CD4-positive, alpha-beta T cell treated with Interleukin-12 subunit alpha and Interleukin-12 subunit beta, for 1 hour (primary cell): ENCODE measurements around the gene CHCT1.
"Not testable (repeated sequence)": the region's sequence is repeated elsewhere in the genome, so short reads cannot be mapped to it uniquely, and the experiment has no call there.

Experiments used
- DNase-seq: peaks from one replicate; pipeline ENCODE4 v3.0.0-alpha.2; 2020

CHCT1 gene

DNA sequence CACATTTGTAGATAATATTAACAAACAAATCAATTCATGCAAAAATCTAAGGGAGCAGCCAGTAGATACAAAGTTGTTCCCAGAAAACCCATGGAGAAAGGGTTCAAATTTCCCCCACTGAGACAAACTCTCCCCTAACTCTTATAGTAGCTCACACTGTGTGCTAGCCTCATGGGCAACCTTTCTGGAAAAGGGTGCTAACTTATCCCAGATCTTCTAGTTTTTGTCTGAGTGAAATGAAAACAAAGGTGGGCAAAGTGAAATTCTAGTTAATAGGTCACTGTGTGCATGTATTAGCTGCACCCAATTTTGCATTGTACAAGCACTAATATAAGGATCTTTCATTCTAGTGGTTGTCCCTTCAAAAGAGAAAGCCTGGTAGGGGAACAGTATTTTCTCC, 20.5 kb upstream of the CHCT1 start:
- DNase-seq, result no peak

DNA sequence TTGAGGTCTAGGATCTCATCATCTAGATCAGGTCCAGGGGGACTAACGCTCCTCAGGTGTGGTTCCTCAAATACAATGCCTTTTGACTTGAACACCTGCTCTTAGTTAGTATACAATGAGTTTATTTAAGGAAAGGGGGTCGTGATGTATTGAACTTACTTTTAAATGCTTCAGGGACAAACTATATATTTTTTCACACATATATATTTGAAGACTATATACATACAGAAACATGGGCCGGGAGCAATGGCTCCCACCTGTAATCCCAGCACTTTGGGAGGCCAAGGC, 18.8 kb upstream of the CHCT1 start:
- DNase-seq, result no peak

DNA sequence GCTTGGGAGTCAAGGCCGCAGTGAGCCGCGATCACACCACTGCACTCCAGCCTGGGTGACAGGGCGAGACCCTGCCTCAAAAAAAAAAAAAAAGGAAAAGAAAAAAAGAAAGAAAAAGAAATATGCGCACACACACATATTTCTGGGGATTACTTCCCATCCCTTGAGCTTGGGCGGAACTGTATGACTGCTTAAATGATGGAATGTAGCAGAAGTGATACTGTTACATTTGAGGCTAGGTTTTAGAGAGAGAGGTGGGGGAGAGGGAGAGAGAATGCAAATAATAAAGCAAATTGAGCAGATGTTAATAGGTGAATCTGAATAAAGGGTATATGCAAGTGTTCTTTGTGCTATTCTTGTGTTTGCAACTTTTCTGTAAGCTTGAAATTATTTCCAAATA, 18.3 kb upstream of the CHCT1 start:
- DNase-seq, result no peak

GRCh38 chr17:60406887-60407286, 15.4 kb upstream of the CHCT1 start:
- DNase-seq, result no peak

- no peak for DNase-seq
These were observed 12.3 kb upstream of the CHCT1 start for GRCh38 chr17:60410001-60410400.

DNA sequence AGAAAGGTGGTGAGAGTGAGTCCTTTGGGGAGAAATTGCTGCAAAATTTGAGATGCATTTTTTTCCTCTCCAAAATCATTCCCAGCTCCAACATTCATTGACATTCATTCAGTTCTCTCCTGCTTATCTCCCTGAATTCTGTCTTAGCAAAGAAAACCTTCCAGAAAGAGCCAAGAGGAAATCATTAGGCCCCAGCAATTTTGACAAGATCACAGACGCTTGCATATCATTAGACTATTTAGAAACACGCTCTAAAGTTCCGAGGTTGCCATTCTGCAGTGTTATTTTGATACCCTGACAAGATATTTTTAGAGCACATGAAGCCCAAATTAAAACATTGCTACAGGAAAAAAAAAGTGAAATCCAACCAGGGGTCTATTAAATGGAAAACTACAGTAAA, 9.6 kb upstream of the CHCT1 start:
- no peak for DNase-seq

DNA sequence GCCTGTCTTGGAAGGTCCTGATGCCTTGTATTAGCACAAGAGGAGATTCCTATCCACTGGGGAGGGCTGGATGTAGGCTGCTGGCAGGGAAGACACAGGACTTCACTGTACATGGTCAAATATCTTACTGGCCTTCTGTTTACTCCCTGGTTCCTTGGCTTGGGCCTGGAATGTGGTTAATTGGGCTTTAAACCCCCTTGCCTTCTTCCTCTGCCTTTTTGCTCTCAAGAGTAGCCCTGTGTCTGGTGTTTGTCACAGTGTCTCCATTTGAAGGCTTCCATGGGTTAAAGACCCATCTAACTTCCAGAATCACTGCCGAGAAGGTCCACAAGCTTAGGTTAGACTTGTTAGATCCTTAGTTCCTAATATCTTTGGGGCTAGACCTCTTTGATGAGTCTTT, 7.1 kb upstream of the CHCT1 start:
- no peak for DNase-seq

GRCh38 chr17:60416368-60416925, 5.8 kb upstream of the CHCT1 start:
- DNase-seq, result no peak

DNA sequence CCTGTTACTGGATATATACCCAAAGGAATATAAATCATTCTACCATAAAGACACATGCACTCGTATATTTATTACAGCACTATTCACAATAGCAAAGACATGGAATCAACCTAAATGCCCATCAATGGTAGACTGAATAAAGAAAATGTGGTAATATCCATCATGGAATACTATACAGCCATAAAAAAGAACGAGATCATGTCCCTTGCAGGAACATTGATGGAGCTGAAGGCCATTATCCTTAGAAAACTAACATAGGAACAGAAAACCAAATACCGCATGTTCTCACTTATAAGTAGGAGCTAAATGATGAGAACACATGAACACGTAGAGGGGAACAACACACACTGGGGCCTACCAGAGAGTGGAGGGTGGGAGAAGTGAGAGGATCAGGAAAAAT, 3.3 kb upstream of the CHCT1 start:
- DNase-seq, result not testable (repeated sequence)

GRCh38 chr17:60419875-60420274, 2.4 kb upstream of the CHCT1 start:
- DNase-seq, result not testable (repeated sequence)

- peak; percentile 74 for DNase-seq
These were observed 772 bp upstream of the CHCT1 start for GRCh38 chr17:60421273-60422161.

- no peak for DNase-seq
These were observed 1.6 kb downstream of the CHCT1 start for GRCh38 chr17:60423865-60424264.

- DNase-seq, result no peak
These were observed 3.3 kb downstream of the CHCT1 start for GRCh38 chr17:60425626-60426025.

DNA sequence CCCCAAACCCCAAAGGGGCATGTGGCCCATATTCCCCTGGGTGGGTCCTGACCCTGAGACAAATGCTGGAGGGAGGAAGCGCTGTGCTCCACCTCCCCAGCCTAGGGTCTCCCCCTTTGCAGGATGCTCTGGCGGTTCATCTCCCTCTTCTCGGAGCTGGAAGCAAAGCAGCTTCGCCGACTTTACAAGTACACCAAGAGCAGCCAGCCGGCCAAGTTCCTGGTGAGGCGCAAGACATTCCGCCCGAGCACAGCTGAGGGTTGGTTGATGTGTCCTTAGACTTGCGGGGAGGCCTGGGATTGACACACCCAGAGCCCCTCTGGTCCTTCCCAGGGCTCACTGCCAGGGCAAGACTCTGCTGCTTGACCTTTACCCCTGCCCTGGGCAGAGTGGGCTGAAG, 4.3 kb downstream of the CHCT1 start:
- DNase-seq, result no peak

- DNase-seq, result not testable (repeated sequence)
These were observed 6.2 kb downstream of the CHCT1 start for GRCh38 chr17:60428491-60428890.

DNA sequence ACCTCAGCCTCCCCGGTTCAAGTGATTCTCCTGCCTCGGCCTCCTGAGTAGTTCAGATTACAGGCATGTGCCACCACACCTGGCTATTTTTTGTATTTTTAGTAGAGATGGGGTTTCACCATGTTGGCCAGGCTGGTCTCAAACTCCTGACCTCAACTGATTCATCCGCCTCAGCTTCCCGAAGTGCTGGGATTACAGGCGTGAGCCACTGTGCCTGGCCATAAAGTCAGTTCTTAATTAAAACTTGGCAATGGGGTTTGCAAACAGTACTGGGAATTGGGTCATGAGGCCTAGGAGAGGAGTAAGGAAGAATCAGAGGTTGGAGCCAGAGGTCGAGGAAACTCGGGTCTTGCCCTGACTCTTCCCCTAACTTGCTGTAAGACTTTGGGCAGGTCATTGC, 8.3 kb downstream of the CHCT1 start:
- DNase-seq, result not testable (repeated sequence)

GRCh38 chr17:60433021-60433997, 11.0 kb downstream of the CHCT1 start:
- not testable (repeated sequence) for DNase-seq

DNA sequence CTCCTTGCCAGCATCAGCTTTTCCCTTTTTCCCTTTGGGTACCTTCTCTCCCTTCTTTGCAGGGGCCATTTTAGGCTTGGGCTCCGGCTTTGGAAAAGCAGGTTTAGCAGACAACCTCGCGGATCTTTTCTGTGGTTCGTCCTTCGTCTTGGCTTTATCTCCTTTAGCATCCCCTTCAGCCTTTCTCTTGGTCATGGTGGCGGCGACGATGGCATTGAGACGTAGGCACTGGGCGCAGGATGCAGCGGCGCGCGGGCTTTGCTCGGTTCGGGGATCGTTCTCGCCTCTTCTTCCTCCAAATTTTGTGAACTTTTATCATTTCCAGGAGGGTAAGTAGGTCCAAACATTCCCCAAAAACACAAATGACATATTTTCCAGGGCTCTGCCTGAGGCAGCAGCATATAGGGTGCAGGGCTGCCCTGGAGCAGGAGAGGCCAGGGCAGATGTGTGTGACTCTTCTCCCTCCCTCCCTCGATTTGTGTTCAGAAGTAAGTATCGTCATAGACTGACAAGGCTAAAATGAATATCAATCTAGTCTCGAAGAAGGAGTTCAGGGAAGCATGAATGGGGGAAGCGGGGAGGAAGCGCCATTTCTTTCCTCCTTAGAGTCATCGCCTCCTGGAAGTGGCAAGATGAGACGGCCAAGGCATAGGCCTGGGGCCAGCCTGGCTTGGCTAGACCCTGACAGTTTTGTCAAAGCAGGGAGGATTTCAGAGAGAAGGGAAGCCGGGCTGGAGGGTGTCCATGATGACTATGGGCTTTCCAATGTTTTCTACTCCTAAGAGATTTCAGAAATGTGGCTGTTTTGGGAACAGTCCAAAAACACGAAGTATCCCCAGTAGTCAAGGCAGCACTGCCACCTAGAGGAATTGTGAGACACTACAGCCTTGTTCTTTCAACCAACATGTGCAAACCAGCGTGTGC, 13.2 kb downstream of the CHCT1 start:
- peak; percentile 70 for DNase-seq

DNA sequence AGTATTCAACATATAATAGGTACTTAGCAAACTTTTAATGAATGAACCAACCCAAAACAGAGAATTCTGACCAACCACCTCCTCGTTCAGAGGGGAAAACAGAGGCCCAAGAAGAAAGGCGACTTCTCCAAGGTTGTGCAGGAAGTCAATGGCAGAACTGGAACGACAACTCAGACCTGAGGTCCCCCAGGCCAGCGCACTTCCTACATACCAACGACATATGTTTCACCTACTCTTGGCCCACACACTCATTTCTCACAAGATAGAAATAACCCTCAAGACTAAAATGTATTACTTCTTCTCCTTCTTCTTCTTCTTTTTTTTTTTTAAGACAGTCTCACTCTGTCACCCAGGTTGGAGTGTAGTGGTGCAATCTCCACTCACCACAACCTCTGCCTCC, 14.4 kb downstream of the CHCT1 start:
- DNase-seq, result no peak

DNA sequence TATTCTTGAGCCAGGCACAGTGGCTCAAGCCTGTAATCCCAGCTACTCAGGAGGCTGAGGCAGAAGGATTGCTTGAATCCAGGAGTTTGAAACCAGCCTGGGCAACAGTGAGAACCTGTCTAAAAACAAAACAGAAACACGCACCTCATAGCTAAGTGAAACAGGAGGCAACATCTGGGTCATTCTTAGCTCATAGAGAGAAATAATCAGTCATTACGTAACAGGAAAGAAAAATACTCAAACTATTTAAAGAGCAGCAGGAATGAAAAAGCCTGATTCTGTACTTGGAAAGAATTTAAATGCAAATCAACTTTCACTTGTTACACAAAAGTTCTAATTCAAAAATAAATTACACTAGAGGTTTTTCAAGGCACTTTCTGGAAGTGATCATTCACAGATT, 17.2 kb downstream of the CHCT1 start:
- no peak for DNase-seq

DNA sequence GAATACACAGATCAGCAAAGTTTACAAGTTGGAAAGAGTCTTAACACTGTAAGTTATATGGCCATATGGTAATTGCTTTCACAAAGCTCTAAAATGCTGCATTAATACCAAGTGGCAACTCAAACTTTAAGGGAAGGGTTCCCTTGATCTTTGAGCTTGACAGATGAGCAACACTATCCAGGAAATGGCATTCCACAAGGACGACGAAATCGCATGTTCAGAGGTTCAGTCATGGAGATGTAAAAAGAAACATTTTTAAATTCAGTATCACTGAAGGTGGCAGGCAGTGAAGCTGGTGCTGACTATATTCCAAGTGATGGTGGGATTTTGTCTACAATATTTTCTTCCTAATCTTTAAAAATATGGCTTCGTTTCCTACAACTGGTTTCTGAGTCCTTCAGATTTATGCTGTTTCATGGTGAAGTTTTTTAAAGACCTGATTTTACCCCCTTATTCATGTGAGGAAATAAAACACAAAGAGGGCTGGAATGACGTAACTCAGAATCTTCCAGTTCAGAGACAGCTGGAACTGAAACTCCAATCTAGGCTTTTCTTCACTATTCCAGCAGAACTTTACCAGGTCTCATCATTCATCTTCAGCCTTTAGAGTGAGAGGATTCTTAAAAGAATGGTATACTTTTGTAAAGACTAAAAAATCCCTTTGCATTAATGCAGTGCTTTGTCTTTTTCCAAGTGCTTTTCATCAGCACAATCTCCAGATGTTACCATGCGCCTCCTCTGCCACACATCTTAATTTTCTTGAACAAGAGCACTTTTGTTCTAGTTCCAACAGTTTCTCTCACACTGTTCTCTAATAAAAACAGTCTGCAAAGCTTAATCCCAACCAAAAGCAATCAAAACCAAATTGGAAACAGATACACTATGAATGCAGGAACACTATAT, 20.2 kb downstream of the CHCT1 start:
- no peak for DNase-seq
